Transverse colon (tissue), 1 donor: ENCODE measurements around the gene DYNC1I1.

ENCODE experiments used
- EP300 ChIP-seq: sonication (generic); formaldehyde crosslinking; IDR thresholded peaks from one replicate; pipeline ENCODE4 v1.6.1; 2017; ENCODE audit warnings: antibody characterized with exemption, low read depth
- POLR2A ChIP-seq: fragments of 450-650 bp; IDR thresholded peaks from one replicate; pipeline ENCODE4 v1.6.1; 2016; ENCODE audit warnings: antibody characterized with exemption, mild to moderate bottlenecking, moderate library complexity

GRCh38 chr7:95871896-95872295, 99.5 kb downstream of the DYNC1I1 start:
- TF ChIP-seq POLR2A (no peak), EP300 (no peak)
